ENCODE data around the gene RYK.

RYK gene

GRCh38 chr3:134146666-134147065 lies 104.0 kb downstream of the RYK start:
- no peak for DNase-seq

DNA sequence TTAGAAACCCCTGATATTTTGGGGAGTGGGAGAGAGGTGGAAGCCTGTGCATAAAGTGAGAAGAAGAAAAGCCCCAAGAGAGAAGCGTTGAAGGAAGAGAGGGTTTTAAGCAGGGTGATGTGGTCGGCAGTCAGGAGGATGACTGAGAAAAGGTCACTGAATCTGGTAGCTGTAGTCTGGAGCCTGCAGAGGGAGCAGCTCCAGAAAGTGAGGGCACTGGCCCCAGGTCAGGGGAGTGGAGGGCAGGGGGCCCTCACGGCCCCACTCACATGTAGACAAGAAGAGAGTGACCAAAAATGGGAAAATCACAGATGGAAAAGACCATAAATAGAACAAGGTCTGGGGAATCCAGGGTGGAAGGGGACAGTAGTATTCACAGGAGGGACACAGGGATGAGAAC lies 105.5 kb downstream of the RYK start:
- DNase-seq = no peak

GRCh38 chr3:134144694-134145093 lies 106.0 kb downstream of the RYK start:
- no peak for DNase-seq

GRCh38 chr3:134143828-134144401 lies 106.7 kb downstream of the RYK start:
- no peak for DNase-seq

- no peak for DNase-seq
Observed at GRCh38 chr3:134136604-134137003, 114.1 kb downstream of the RYK start.

- DNase-seq = no peak
Observed at GRCh38 chr3:134134698-134135415, 115.8 kb downstream of the RYK start.

DNA sequence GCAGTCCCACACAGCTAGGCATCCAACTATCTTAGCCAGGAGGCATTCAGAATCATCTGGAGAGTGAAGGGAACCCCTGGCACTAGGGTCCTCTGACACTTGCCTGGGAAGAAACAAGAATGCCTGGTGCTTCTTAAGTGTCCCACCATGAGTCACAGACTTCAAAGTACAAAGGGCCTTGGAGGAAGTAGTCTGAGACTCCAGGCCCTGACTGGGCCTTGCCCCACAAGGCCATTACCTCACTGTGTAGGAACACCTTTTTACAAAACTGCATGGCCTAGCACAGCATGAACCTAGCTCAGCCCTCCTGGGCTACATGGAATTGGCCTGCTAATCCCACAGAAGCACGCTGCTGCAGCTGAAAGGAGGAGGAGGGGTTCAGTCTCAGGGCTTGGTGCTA lies 116.4 kb downstream of the RYK start:
- no peak for DNase-seq

DNA sequence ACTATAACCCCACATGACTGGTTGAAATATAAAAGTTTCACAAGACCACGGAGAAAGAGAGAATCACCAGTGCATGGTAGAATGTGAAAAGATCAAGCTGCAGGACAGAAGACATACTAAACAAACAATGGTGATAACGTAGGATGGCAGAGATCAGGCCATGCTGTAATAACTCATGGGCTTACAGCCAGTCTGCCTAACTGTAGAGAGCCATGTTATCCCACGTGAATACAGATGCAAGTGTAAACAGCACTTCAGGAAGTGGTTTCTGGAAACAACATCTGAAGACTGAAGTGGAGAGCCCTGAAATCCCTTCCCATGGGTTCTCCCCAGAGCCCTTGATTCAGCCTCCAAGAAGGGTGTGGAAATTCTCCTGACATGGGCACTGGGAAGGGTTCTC lies 117.7 kb downstream of the RYK start:
- no peak for DNase-seq

DNA sequence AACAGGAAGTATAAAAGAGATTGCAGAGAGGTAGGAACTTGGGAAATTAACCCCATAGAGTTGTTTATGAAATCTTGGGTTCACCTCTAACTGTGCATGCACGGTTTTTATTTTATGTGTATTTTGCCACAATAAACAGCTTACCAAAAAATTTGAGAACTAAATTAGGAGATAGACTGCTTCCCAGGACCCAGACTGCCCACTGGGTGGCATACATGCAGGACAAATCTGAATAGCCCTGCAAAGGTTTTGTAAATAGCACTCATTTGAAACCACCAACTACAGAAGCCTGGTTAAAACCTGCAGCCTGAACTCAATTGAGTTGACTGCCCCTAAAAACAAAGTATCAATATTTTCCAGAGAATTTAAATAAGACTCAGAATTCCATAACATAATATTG lies 124.5 kb downstream of the RYK start:
- DNase-seq = no peak

DNA sequence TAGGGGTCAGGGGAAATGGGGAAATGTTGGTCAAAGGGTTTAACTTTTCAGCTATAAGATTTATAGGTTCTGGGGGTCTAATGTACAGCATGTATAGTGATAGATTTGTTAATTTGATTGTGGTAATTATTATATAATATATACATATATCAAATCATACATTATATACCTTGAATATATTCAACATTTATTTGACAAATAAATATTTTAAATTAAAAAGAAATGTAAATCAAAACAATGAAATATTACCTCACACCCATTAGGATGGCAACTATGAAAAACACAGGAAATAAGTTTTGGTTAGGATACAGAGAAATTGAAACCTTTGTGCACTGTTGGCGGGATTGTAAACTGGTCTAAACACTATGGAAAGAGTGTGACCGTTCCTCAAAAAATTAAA lies 135.9 kb downstream of the RYK start:
- DNase-seq = no peak

DNA sequence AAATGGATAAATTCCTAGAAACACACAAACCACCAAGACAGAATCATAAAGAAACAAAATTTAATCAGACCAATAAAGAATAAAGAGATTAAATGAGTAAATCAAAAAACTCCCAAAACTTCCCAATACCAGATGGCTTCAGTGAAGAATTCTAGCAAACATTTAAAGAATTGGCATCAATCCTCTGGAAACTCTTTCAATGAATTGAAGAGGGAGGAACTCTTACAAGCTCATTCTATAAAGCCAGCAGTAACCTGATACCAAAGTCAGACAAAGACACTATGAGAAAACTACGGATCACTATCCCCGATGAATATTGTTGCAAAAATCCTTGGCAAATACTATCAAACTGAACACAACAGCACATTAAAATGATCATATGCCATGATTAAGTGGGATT lies 139.0 kb downstream of the RYK start:
- no peak for DNase-seq

GRCh38 chr3:134110963-134111362 lies 139.7 kb downstream of the RYK start:
- no peak for DNase-seq

Data from stimulated activated naive CD4-positive, alpha-beta T cell (primary cell).